CD4-positive, alpha-beta T cell treated with Interleukin-4 for 1 hour (primary cell): ENCODE data around the gene EPC1.
"Not testable (repeated sequence)": the region's sequence is repeated elsewhere in the genome, so short reads cannot be mapped to it uniquely, and the experiment has no call there.

Source experiments
- DNase-seq, 2 donors: peaks; one replicate each; pipeline ENCODE4 v3.0.0-alpha.2; 2020 to 2022

EPC1 gene

GRCh38 chr10:32229788-32230187, 117.2 kb downstream of the EPC1 start:
- not testable (repeated sequence) for DNase-seq

- DNase-seq = no peak
Measured at GRCh38 chr10:32229170-32229569, 117.8 kb downstream of the EPC1 start.

- DNase-seq = no peak
Measured at GRCh38 chr10:32227802-32228201, 119.2 kb downstream of the EPC1 start.

GRCh38 chr10:32226624-32227023, 120.3 kb downstream of the EPC1 start:
- DNase-seq = no peak

GRCh38 chr10:32225976-32226375, 121.0 kb downstream of the EPC1 start:
- DNase-seq = no peak

- DNase-seq = not testable (repeated sequence)
Measured at GRCh38 chr10:32222376-32222775, 124.6 kb downstream of the EPC1 start.

- DNase-seq = not testable (repeated sequence)
Measured at GRCh38 chr10:32219156-32219555, 127.8 kb downstream of the EPC1 start.

GRCh38 chr10:32218206-32219044, 128.5 kb downstream of the EPC1 start:
- not testable (repeated sequence) for DNase-seq
